Raji (cell line): Measurements from ENCODE around the gene GLB1L3.

Experiments
- POLR2A ChIP-seq: IDR thresholded peaks from 2 replicates; pipeline ENCODE4 v1.6.1; 2011; ENCODE audit warnings: low read depth, low read length, control low read depth; ENCODE audit not compliant: insufficient read depth

Gene GLB1L3

GRCh38 chr11:134313821-134314607, 37.8 kb downstream of the GLB1L3 start:
- TF ChIP-seq POLR2A: no peak

- TF ChIP-seq POLR2A: no peak
These were observed 40.9 kb downstream of the GLB1L3 start for GRCh38 chr11:134317103-134317502.

GRCh38 chr11:134322553-134322952, 46.4 kb downstream of the GLB1L3 start:
- no peak for TF ChIP-seq POLR2A

- no peak for TF ChIP-seq POLR2A
These were observed 52.3 kb downstream of the GLB1L3 start for GRCh38 chr11:134328433-134328832.

GRCh38 chr11:134330611-134331353, 54.6 kb downstream of the GLB1L3 start:
- TF ChIP-seq POLR2A: no peak

- no peak for TF ChIP-seq POLR2A
These were observed 55.4 kb downstream of the GLB1L3 start, which contains the start of gene GLB1L2 for GRCh38 chr11:134331354-134332188. Gene GLB1L2 (plus strand): TSS chr11:134331988. CDS start chr11:134332062, 74 bp downstream.

GRCh38 chr11:134332189-134332631, 56.0 kb downstream of the GLB1L3 start:
- TF ChIP-seq POLR2A: no peak

- no peak for TF ChIP-seq POLR2A
These were observed 56.6 kb downstream of the GLB1L3 start for GRCh38 chr11:134332782-134333181.

GRCh38 chr11:134333312-134333711, 57.1 kb downstream of the GLB1L3 start:
- TF ChIP-seq POLR2A: no peak

GRCh38 chr11:134333946-134334345, 57.8 kb downstream of the GLB1L3 start:
- no peak for TF ChIP-seq POLR2A

- TF ChIP-seq POLR2A: no peak
These were observed 58.8 kb downstream of the GLB1L3 start for GRCh38 chr11:134334796-134335571.

- TF ChIP-seq POLR2A: no peak
These were observed 60.9 kb downstream of the GLB1L3 start for GRCh38 chr11:134337051-134337450.

- no peak for TF ChIP-seq POLR2A
These were observed 61.9 kb downstream of the GLB1L3 start for GRCh38 chr11:134338068-134338467.

- no peak for TF ChIP-seq POLR2A
These were observed 62.5 kb downstream of the GLB1L3 start for GRCh38 chr11:134338654-134339053.
